SKM-1 treated with dmso at 0.1 percent for 144 hours (cell line): ENCODE measurements around the gene RITA1.

Experiments used
- DNase-seq: peaks from one replicate; lab custom pipeline; 2025; ENCODE audit not compliant: unreplicated experiment; lab: John Stamatoyannopoulos, UW

RITA1 gene

GRCh38 chr12:113227686-113228391 lies 42.3 kb downstream of the RITA1 start:
- no peak for DNase-seq

GRCh38 chr12:113228394-113229028 lies 43.0 kb downstream of the RITA1 start:
- DNase-seq = no peak

GRCh38 chr12:113230315-113231234 lies 45.1 kb downstream of the RITA1 start:
- no peak for DNase-seq

GRCh38 chr12:113231235-113232088 lies 45.9 kb downstream of the RITA1 start:
- no peak for DNase-seq

GRCh38 chr12:113232089-113232839 lies 46.7 kb downstream of the RITA1 start:
- DNase-seq = no peak

- DNase-seq = no peak
Measured at GRCh38 chr12:113232840-113233585, 47.5 kb downstream of the RITA1 start.

GRCh38 chr12:113233967-113234366 lies 48.4 kb downstream of the RITA1 start:
- no peak for DNase-seq

- no peak for DNase-seq
Measured at GRCh38 chr12:113234483-113234882, 49.0 kb downstream of the RITA1 start.

- DNase-seq = no peak
Measured at GRCh38 chr12:113235976-113236375, 50.5 kb downstream of the RITA1 start.

GRCh38 chr12:113236539-113237399 lies 51.2 kb downstream of the RITA1 start:
- no peak for DNase-seq

GRCh38 chr12:113237748-113238147 lies 52.2 kb downstream of the RITA1 start:
- no peak for DNase-seq

- no peak for DNase-seq
Measured at GRCh38 chr12:113238309-113238708, 52.8 kb downstream of the RITA1 start.

GRCh38 chr12:113239288-113239771 lies 53.8 kb downstream of the RITA1 start:
- no peak for DNase-seq

- DNase-seq = no peak
Measured at GRCh38 chr12:113239811-113240331, 54.4 kb downstream of the RITA1 start.

GRCh38 chr12:113240395-113240794 lies 54.9 kb downstream of the RITA1 start:
- DNase-seq = no peak

- DNase-seq = no peak
Measured at GRCh38 chr12:113241191-113242025, 55.9 kb downstream of the RITA1 start.
